ENCODE measurements around the gene MAN1B1. TPM values are rescaled to one million over a fixed set of nuclear protein-coding genes. Genes with fewer than 3 reads are reported as not detected.

MAN1B1 gene
- total and polyA plus RNA-seq, 2 donors (not counting 1 experiment from before 2014, with no cell fraction given) = 45.5 to 96.6 TPM

- Histone ChIP-seq H3K27ac (ENCODE audit: insufficient read depth, low read length) (peak overlapping the region; percentile 86), H3K4me3 (replicated peaks in 1 of 4; ENCODE audit: control extremely low read depth in 1 of 4, insufficient read depth in 1 of 4, low read depth in 3 of 4, low read length in 4 of 4) (peak overlapping the region; percentile 74 to 89 (median 81)), H4K20me1 (ENCODE audit: control insufficient read depth, extremely low read depth, insufficient read depth, low read length) (no peaks in the 10 kb centered on the region), H3K9me3 (ENCODE audit: control insufficient read depth, insufficient read depth, low read depth, low read length) (no peaks in the 10 kb centered on the region), H3K27me3 (ENCODE audit: control insufficient read depth, insufficient read depth, low read length) (no peaks in the 10 kb centered on the region), H3K4me2 (ENCODE audit: extremely low read depth, insufficient read depth, low read length) (peak overlapping the region; percentile 91), H3K9ac (ENCODE audit: insufficient read depth, low read length) (peak overlapping the region; percentile 79), H3K36me3 (ENCODE audit: control insufficient read depth, insufficient read depth, low read length) (peaks cover 7% of the 10 kb centered on the region), H3K79me2 (ENCODE audit: control insufficient read depth, insufficient read depth, low read length) (no peaks in the 10 kb centered on the region), H2AFZ (ENCODE audit: low read length) (peak overlapping the region; percentile 45), H3K4me1 (ENCODE audit: control insufficient read depth, extremely low read depth, insufficient read depth, low read length) (peaks cover 26% of the 10 kb centered on the region)
- DNase-seq (ENCODE audit: low read depth in 2 of 2) = no peak
- TF ChIP-seq EZH2 (IDR thresholded peaks at IDR 0.05; ENCODE audit: low read length, missing control alignments) = no peak
- TF ChIP-seq CTCF (conservative IDR thresholded peaks at IDR 0.05 in 1 of 2, IDR thresholded peaks at IDR 0.05 in 1 of 2; ENCODE audit: low read depth in 1 of 2, low read length in 2 of 2) = no peak
Observed at GRCh38 chr9:137087409-137087925, 682 bp downstream of the MAN1B1 start.

- H3K9me3 ChIP-seq (ENCODE audit: control insufficient read depth, insufficient read depth, low read depth, low read length) = no peaks in the 10 kb centered on the region
- no peaks in the 10 kb centered on the region for H3K79me2 ChIP-seq (ENCODE audit: control insufficient read depth, insufficient read depth, low read length)
- no peaks in the 10 kb centered on the region for H3K27me3 ChIP-seq (ENCODE audit: control insufficient read depth, insufficient read depth, low read length)
- H3K36me3 ChIP-seq (ENCODE audit: control insufficient read depth, insufficient read depth, low read length) = peaks cover 3% of the 10 kb centered on the region
- no peak overlapping the region for H3K4me2 ChIP-seq (ENCODE audit: extremely low read depth, insufficient read depth, low read length)
- no peak overlapping the region for H3K9ac ChIP-seq (ENCODE audit: insufficient read depth, low read length)
- no peaks in the 10 kb centered on the region for H4K20me1 ChIP-seq (ENCODE audit: control insufficient read depth, extremely low read depth, insufficient read depth, low read length)
- TF ChIP-seq EZH2 (IDR thresholded peaks at IDR 0.05; ENCODE audit: low read length, missing control alignments) (no peak), CTCF (conservative IDR thresholded peaks at IDR 0.05 in 1 of 2, IDR thresholded peaks at IDR 0.05 in 1 of 2; ENCODE audit: low read depth in 1 of 2, low read length in 2 of 2) (no peak)
- H2AFZ ChIP-seq (ENCODE audit: low read length) = no peak overlapping the region
- H3K27ac ChIP-seq (ENCODE audit: insufficient read depth, low read length) = no peak overlapping the region
- peaks cover 20% of the 10 kb centered on the region for H3K4me1 ChIP-seq (ENCODE audit: control insufficient read depth, extremely low read depth, insufficient read depth, low read length)
- no peak for DNase-seq (ENCODE audit: low read depth in 2 of 2)
- H3K4me3 ChIP-seq (replicated peaks in 1 of 4; ENCODE audit: control extremely low read depth in 1 of 4, insufficient read depth in 1 of 4, low read depth in 3 of 4, low read length in 4 of 4) = peak overlapping the region in 2 of 4 experiments; percentile 74 to 89
Observed at GRCh38 chr9:137088121-137088520, 1.3 kb downstream of the MAN1B1 start.

GRCh38 chr9:137089232-137089947 lies 2.6 kb downstream of the MAN1B1 start:
- peaks cover 2% of the 10 kb centered on the region for H3K36me3 ChIP-seq (ENCODE audit: control insufficient read depth, insufficient read depth, low read length)
- no peak overlapping the region for H3K4me3 ChIP-seq (replicated peaks in 1 of 4; ENCODE audit: control extremely low read depth in 1 of 4, insufficient read depth in 1 of 4, low read depth in 3 of 4, low read length in 4 of 4)
- peaks cover 10% of the 10 kb centered on the region for H3K4me1 ChIP-seq (ENCODE audit: control insufficient read depth, extremely low read depth, insufficient read depth, low read length)
- no peaks in the 10 kb centered on the region for H3K27me3 ChIP-seq (ENCODE audit: control insufficient read depth, insufficient read depth, low read length)
- H3K4me2 ChIP-seq (ENCODE audit: extremely low read depth, insufficient read depth, low read length) = no peak overlapping the region
- H3K9ac ChIP-seq (ENCODE audit: insufficient read depth, low read length) = no peak overlapping the region
- no peaks in the 10 kb centered on the region for H3K79me2 ChIP-seq (ENCODE audit: control insufficient read depth, insufficient read depth, low read length)
- no peak for DNase-seq (ENCODE audit: low read depth in 2 of 2)
- no peaks in the 10 kb centered on the region for H3K9me3 ChIP-seq (ENCODE audit: control insufficient read depth, insufficient read depth, low read depth, low read length)
- H4K20me1 ChIP-seq (ENCODE audit: control insufficient read depth, extremely low read depth, insufficient read depth, low read length) = no peaks in the 10 kb centered on the region
- H2AFZ ChIP-seq (ENCODE audit: low read length) = no peak overlapping the region
- TF ChIP-seq CTCF (conservative IDR thresholded peaks at IDR 0.05 in 1 of 2, IDR thresholded peaks at IDR 0.05 in 1 of 2; ENCODE audit: low read depth in 1 of 2, low read length in 2 of 2) (no peak), EZH2 (IDR thresholded peaks at IDR 0.05; ENCODE audit: low read length, missing control alignments) (no peak)
- no peak overlapping the region for H3K27ac ChIP-seq (ENCODE audit: insufficient read depth, low read length)

All from fibroblast of lung (primary cell).